ENCODE data around the gene HMG20B.

GRCh38 chr19:3619631-3620012 lies 46.9 kb downstream of the HMG20B start:
- TF ChIP-seq TCF4 (CRISPR knock-in tag; IDR thresholded peaks at IDR 0.05; ENCODE audit: borderline replicate concordance) (no peak), ZNF565 (CRISPR knock-in tag; conservative IDR thresholded peaks at IDR 0.05; ENCODE audit: low read depth) (no peak), RARB (CRISPR knock-in tag; IDR thresholded peaks at IDR 0.05) (no peak), PATZ1 (CRISPR knock-in tag; IDR thresholded peaks at IDR 0.05; ENCODE audit: borderline replicate concordance) (no peak), CSDC2 (CRISPR knock-in tag; IDR thresholded peaks at IDR 0.05) (no peak)

All from SK-N-SH treated with all-trans-retinoic acid at 6 μM for 48 hours (cell line).